BLaER1 (cell line): ENCODE measurements around the gene MRS2.

Experiments used
- H3K27ac ChIP-seq: shearing (Covaris generic); formaldehyde crosslinking; 2 replicates; pipeline ENCODE4 v1.8.1; 2022
- H3K27me3 ChIP-seq: shearing (Covaris generic); formaldehyde crosslinking; 2 replicates; pipeline ENCODE4 v1.8.1; 2022
- H3K36me3 ChIP-seq: shearing (Covaris generic); formaldehyde crosslinking; 2 replicates; pipeline ENCODE4 v1.8.1; 2022
- H3K4me1 ChIP-seq: shearing (Covaris generic); formaldehyde crosslinking; 2 replicates; pipeline ENCODE4 v1.8.1; 2022
- H3K4me2 ChIP-seq: shearing (Covaris generic); formaldehyde crosslinking; 2 replicates; pipeline ENCODE4 v1.8.1; 2022
- H3K4me3 ChIP-seq: shearing (Covaris generic); formaldehyde crosslinking; 2 replicates; pipeline ENCODE4 v1.8.1; 2022
- H3K9ac ChIP-seq: shearing (Covaris generic); formaldehyde crosslinking; 2 replicates; pipeline ENCODE4 v1.8.1; 2022
- H3K9me3 ChIP-seq: shearing (Covaris generic); formaldehyde crosslinking; 2 replicates; pipeline ENCODE4 v1.8.1; 2022
- H4K20me1 ChIP-seq: shearing (Covaris generic); formaldehyde crosslinking; 2 replicates; pipeline ENCODE4 v1.8.1; 2022
- Cebpa-rat ChIP-seq: shearing (Covaris generic); IDR thresholded peaks from 2 replicates; pipeline ENCODE4 v1.8.1; 2022

The MRS2 gene

GRCh38 chr6:24429146-24429545 is 26.4 kb downstream of the MRS2 start:
- Histone ChIP-seq H3K27ac (no peak overlapping the region), H3K4me2 (no peak overlapping the region), H3K4me1 (no peaks in the 10 kb centered on the region), H4K20me1 (no peaks in the 10 kb centered on the region), H3K4me3 (no peak overlapping the region), H3K27me3 (no peaks in the 10 kb centered on the region), H3K9ac (no peak overlapping the region), H3K9me3 (no peaks in the 10 kb centered on the region), H3K36me3 (peaks cover 29% of the 10 kb centered on the region)
- TF ChIP-seq Cebpa-rat, result no peak

DNA sequence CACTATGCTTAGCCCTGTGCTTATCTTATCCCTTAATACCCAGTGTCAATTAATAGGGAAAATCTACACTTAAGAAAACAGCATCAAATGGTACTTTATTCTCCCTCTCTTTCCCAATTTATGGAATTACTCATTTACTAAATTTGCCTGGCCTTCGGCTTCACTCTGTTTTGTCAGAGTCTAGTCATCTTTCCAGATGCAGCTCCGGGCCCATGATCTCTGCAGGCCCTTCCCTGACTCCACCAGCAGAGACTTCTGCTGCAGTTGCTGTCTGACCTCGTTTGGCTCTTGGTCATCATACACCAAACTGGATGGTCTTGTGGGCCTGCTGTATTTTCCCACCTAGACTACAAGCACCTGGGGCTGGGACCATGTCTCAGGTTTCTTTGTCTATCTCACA is 27.4 kb downstream of the MRS2 start:
- Histone ChIP-seq H4K20me1 (no peaks in the 10 kb centered on the region), H3K4me3 (no peak overlapping the region), H3K4me2 (no peak overlapping the region), H3K9me3 (no peaks in the 10 kb centered on the region), H3K9ac (no peak overlapping the region), H3K36me3 (peaks cover 19% of the 10 kb centered on the region), H3K4me1 (no peaks in the 10 kb centered on the region), H3K27ac (no peak overlapping the region), H3K27me3 (no peaks in the 10 kb centered on the region)
- TF ChIP-seq Cebpa-rat, result no peak

DNA sequence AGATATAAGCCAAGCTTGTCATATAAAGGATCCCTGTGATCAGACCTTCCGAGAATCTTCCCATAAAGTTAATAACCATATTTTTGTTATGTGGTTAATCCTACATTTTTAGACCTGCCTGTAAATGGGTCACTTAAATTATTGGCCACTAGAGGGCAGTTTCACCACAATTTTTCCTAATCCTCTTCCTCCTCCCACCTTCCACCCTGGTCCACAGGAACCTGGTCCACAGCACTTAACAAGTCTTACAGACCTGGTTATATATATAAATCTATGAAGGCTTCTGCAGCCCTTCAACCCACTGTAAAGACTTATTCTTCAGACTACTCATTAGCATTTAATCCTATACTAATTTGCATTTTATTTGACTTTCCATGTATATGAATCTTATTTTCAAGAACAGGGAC is 28.3 kb downstream of the MRS2 start:
- Histone ChIP-seq H3K27ac (no peak overlapping the region), H3K36me3 (peaks cover 18% of the 10 kb centered on the region), H3K4me3 (no peak overlapping the region), H3K9me3 (no peaks in the 10 kb centered on the region), H4K20me1 (no peaks in the 10 kb centered on the region), H3K4me2 (no peak overlapping the region), H3K4me1 (no peaks in the 10 kb centered on the region), H3K9ac (no peak overlapping the region), H3K27me3 (no peaks in the 10 kb centered on the region)
- TF ChIP-seq Cebpa-rat, result no peak

DNA sequence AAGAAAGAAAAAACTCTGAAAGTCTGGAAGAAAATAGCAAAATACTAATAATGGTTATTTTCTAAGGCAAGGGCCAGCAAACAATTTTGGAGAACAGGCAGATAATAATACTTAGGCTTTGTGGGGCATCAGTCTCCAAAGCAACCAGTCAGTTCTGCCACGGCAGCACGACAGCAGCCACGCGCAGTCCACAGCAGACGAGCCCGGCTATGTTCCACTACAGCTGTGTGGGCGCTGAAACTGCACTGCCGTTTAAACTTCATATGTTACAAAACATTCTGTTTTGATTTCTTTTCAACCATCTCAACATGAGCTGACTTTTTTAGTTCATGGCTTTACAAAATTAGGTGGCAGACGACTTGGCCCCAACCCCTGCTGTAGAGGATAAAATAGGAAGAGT is 29.9 kb downstream of the MRS2 start:
- H3K4me3 ChIP-seq, result no peak overlapping the region
- TF ChIP-seq Cebpa-rat, result no peak
- H3K27ac ChIP-seq, result no peak overlapping the region
- H3K9ac ChIP-seq, result no peak overlapping the region
- no peak overlapping the region for H3K4me2 ChIP-seq
- H3K27me3 ChIP-seq, result no peaks in the 10 kb centered on the region
- no peaks in the 10 kb centered on the region for H3K9me3 ChIP-seq
- H3K36me3 ChIP-seq, result peaks cover 12% of the 10 kb centered on the region
- H3K4me1 ChIP-seq, result no peaks in the 10 kb centered on the region
- H4K20me1 ChIP-seq, result no peaks in the 10 kb centered on the region

- no peak overlapping the region for H3K4me2 ChIP-seq
- H3K27ac ChIP-seq, result no peak overlapping the region
- 0 out of 2 replicates have a peak, but pooled peaks cover 4% of the 10 kb centered on the region for H3K36me3 ChIP-seq
- no peak for TF ChIP-seq Cebpa-rat
- no peaks in the 10 kb centered on the region for H4K20me1 ChIP-seq
- H3K9me3 ChIP-seq, result no peaks in the 10 kb centered on the region
- no peaks in the 10 kb centered on the region for H3K27me3 ChIP-seq
- H3K9ac ChIP-seq, result no peak overlapping the region
- H3K4me1 ChIP-seq, result peaks cover 7% of the 10 kb centered on the region; the same call in 1 of the 2 replicates
- H3K4me3 ChIP-seq, result no peak overlapping the region
Measured at GRCh38 chr6:24436979-24437378, 34.2 kb downstream of the MRS2 start.

- no peak for TF ChIP-seq Cebpa-rat
- Histone ChIP-seq H3K9ac (no peak overlapping the region), H3K4me1 (peaks cover 7% of the 10 kb centered on the region; the same call in 1 of the 2 replicates), H3K27me3 (no peaks in the 10 kb centered on the region), H3K36me3 (no peaks in the 10 kb centered on the region), H3K27ac (no peak overlapping the region), H3K4me2 (no peak overlapping the region; the same call in 1 of the 2 replicates), H3K9me3 (no peaks in the 10 kb centered on the region), H3K4me3 (no peak overlapping the region), H4K20me1 (no peaks in the 10 kb centered on the region)
Measured at GRCh38 chr6:24439858-24440539, 37.3 kb downstream of the MRS2 start.

GRCh38 chr6:24440897-24441598 is 38.3 kb downstream of the MRS2 start:
- H3K9ac ChIP-seq, result no peak overlapping the region
- no peak overlapping the region for H3K4me3 ChIP-seq
- no peak overlapping the region for H3K4me2 ChIP-seq
- H3K27ac ChIP-seq, result no peak overlapping the region
- no peaks in the 10 kb centered on the region for H3K9me3 ChIP-seq
- peaks cover 7% of the 10 kb centered on the region; the same call in 1 of the 2 replicates for H3K4me1 ChIP-seq
- H3K36me3 ChIP-seq, result no peaks in the 10 kb centered on the region
- H4K20me1 ChIP-seq, result no peaks in the 10 kb centered on the region
- no peaks in the 10 kb centered on the region for H3K27me3 ChIP-seq
- TF ChIP-seq Cebpa-rat, result no peak

DNA sequence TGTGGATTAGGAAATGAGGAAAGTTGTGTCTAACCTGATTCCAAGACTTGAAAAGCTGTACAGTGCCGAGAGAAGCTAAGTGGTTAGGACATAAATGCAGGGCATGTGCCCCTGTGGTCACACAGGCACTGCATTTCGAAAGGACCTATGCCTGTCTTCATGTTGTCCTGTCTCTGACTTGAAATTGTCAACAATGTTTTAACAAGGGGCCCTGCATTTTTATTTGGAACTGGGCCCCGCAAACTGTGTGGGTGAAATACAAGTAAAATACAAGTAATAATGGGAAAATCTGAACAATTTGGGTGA is 38.8 kb downstream of the MRS2 start:
- no peaks in the 10 kb centered on the region for H4K20me1 ChIP-seq
- no peaks in the 10 kb centered on the region for H3K36me3 ChIP-seq
- H3K9ac ChIP-seq, result no peak overlapping the region
- peaks cover 7% of the 10 kb centered on the region; the same call in 1 of the 2 replicates for H3K4me1 ChIP-seq
- TF ChIP-seq Cebpa-rat, result no peak
- H3K27ac ChIP-seq, result no peak overlapping the region
- H3K4me2 ChIP-seq, result no peak overlapping the region
- H3K27me3 ChIP-seq, result no peaks in the 10 kb centered on the region
- no peak overlapping the region for H3K4me3 ChIP-seq
- no peaks in the 10 kb centered on the region for H3K9me3 ChIP-seq

DNA sequence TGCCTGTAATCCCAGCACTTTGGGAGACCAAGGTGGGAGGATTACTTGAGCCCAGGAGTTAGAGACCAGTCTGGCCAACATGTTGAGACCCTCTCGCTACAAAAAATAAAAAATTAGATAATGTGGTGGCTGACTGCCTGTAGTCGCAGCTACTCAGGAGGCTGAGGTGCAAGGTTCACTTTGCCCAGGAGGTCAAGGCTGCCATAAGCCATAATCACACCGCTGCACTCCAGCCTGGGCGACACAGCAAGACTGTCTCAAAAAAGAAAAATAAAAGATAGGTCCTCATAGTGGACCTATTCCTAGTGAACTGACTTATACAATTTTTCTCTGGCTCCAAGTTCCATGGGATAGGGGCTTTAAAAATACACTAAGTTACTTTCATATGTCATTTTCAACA is 41.9 kb downstream of the MRS2 start:
- no peak for TF ChIP-seq Cebpa-rat
- Histone ChIP-seq H3K4me2 (no peak overlapping the region), H3K4me3 (no peak overlapping the region), H3K4me1 (peaks cover 6% of the 10 kb centered on the region; the same call in 1 of the 2 replicates), H4K20me1 (no peaks in the 10 kb centered on the region), H3K9me3 (no peaks in the 10 kb centered on the region), H3K9ac (no peak overlapping the region), H3K27ac (no peak overlapping the region), H3K36me3 (no peaks in the 10 kb centered on the region), H3K27me3 (no peaks in the 10 kb centered on the region)

- Histone ChIP-seq H3K4me2 (no peak overlapping the region), H3K4me1 (no peaks in the 10 kb centered on the region), H3K27me3 (no peaks in the 10 kb centered on the region), H3K36me3 (no peaks in the 10 kb centered on the region), H3K27ac (no peak overlapping the region), H3K9ac (no peak overlapping the region), H3K4me3 (no peak overlapping the region), H3K9me3 (no peaks in the 10 kb centered on the region), H4K20me1 (no peaks in the 10 kb centered on the region)
- TF ChIP-seq Cebpa-rat, result no peak
Measured at GRCh38 chr6:24445704-24446103, 43.0 kb downstream of the MRS2 start.

DNA sequence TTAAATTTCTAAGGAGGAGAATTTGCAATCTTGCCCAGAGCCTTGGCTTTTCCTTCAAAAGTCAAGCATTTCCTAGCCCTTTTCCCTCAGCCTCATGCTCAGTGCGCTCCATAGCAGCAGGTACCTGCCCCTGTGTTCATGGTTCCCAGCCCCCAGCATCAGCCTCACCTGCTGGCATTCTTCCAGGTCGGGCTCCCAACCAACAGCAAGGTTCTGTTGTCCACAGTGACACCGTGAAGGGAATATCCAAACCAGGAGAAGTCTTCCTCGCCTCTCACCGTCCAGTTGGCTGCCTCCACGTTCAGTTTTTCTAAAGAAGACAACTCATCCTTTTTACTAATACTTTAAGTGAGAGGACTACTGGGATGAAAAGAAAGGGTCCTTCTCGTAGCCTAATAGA is 43.9 kb downstream of the MRS2 start:
- Histone ChIP-seq H3K9ac (no peak overlapping the region), H3K4me3 (no peak overlapping the region), H3K27ac (no peak overlapping the region), H3K36me3 (no peaks in the 10 kb centered on the region), H3K27me3 (no peaks in the 10 kb centered on the region), H4K20me1 (no peaks in the 10 kb centered on the region), H3K4me2 (no peak overlapping the region), H3K4me1 (no peaks in the 10 kb centered on the region), H3K9me3 (no peaks in the 10 kb centered on the region)
- TF ChIP-seq Cebpa-rat, result no peak
